IMR-90 (cell line): ENCODE results near the gene CSGALNACT2. TPM values are rescaled to one million over a fixed set of nuclear protein-coding genes. Genes with fewer than 3 reads are reported as not detected.

Source experiments
- ATAC-seq: fragments of 200-7000 bp; cut with Tn5 transposase; 2 replicates; pipeline ENCODE4 v1.9.1; 2020; ENCODE audit warnings: low read depth, mild to moderate bottlenecking, moderate library complexity
- BruUV-seq: library from RNA; stranded (reverse); fragments of 400-500 nt; replicated peaks from 2 replicates; lab custom pipeline; 2021; lab: Mats Ljungman, UMichigan
- CTCF ChIA-PET: fragments of 300-600 bp; formaldehyde crosslinking; extraction: SDS; loops from one replicate; lab custom pipeline; 2021; ENCODE audit warnings: antibody characterized with exemption; lab: Yijun Ruan, JAX
- POLR2A ChIA-PET: fragments of 300-600 bp; sonication (Branson Sonifier 250); formaldehyde crosslinking; loops from one replicate; lab custom pipeline; 2022; ENCODE audit warnings: antibody characterized with exemption; ENCODE audit not compliant: unreplicated experiment; lab: Charles Lee
- DNase-seq: peaks from one replicate; pipeline ENCODE4 v3.0.0; 2013
- H2AFZ ChIP-seq: replicated peaks from 2 replicates; pipeline ENCODE3; 2013; ENCODE audit warnings: low read length, mild to moderate bottlenecking; ENCODE audit not compliant: poor library complexity
- H2AK5ac ChIP-seq: 2 replicates; pipeline ENCODE4 v1.6.1; 2013; ENCODE audit warnings: low read depth, low read length, inconsistent platforms
- H2AK9ac ChIP-seq: replicated peaks from 2 replicates; pipeline ENCODE3; 2013; ENCODE audit warnings: mild to moderate bottlenecking, low read depth, low read length, moderate library complexity; ENCODE audit not compliant: poor library complexity
- H2BK120ac ChIP-seq: 2 replicates; pipeline ENCODE4 v1.6.1; 2013; ENCODE audit warnings: low read depth, low read length, inconsistent platforms
- H2BK15ac ChIP-seq: 3 replicates; pipeline ENCODE4 v1.6.1; 2013; ENCODE audit warnings: low read depth, low read length, inconsistent platforms
- H2BK20ac ChIP-seq: 2 replicates; pipeline ENCODE4 v1.6.1; 2013; ENCODE audit warnings: low read depth, mild to moderate bottlenecking, inconsistent platforms, low read length, moderate library complexity
- H2BK5ac ChIP-seq: 2 replicates; pipeline ENCODE4 v1.6.1; 2013; ENCODE audit warnings: mild to moderate bottlenecking, low read depth, low read length, inconsistent platforms; ENCODE audit not compliant: poor library complexity, severe bottlenecking
- H3K14ac ChIP-seq: replicated peaks from 2 replicates; pipeline ENCODE4 v1.6.1; 2013; ENCODE audit warnings: low read depth, low read length, inconsistent platforms
- H3K18ac ChIP-seq: 2 replicates; pipeline ENCODE4 v1.6.1; 2013; ENCODE audit warnings: low read depth, low read length, control low read depth
- H3K23ac ChIP-seq: 2 replicates; pipeline ENCODE4 v1.6.1; 2013; ENCODE audit warnings: low read depth, low read length, inconsistent platforms
- H3K27ac ChIP-seq: 2 replicates; pipeline ENCODE4 v1.5.1; 2013; ENCODE audit warnings: mild to moderate bottlenecking, control low read depth, low read length; ENCODE audit not compliant: insufficient read depth
- H3K27me3 ChIP-seq: 2 replicates; pipeline ENCODE4 v1.6.1; 2013; ENCODE audit warnings: low read length; ENCODE audit not compliant: control insufficient read depth, insufficient read depth
- H3K36me3 ChIP-seq: 2 replicates; pipeline ENCODE4 v1.6.1; 2013; ENCODE audit warnings: low read length, mixed read lengths; ENCODE audit not compliant: control insufficient read depth, insufficient read depth
- H3K4ac ChIP-seq: 2 replicates; pipeline ENCODE4 v1.6.1; 2013; ENCODE audit warnings: low read depth, low read length, inconsistent platforms
- H3K4me1 ChIP-seq: 2 replicates; pipeline ENCODE4 v1.6.1; 2013; ENCODE audit warnings: low read length, mixed read lengths; ENCODE audit not compliant: control insufficient read depth, insufficient read depth
- H3K4me2 ChIP-seq: 2 replicates; pipeline ENCODE4 v1.6.1; 2013; ENCODE audit warnings: low read depth, mild to moderate bottlenecking, control low read depth, low read length, moderate library complexity
- H3K4me3 ChIP-seq: 2 replicates; pipeline ENCODE4 v1.5.1; 2013; ENCODE audit warnings: low read depth, mild to moderate bottlenecking, control low read depth, low read length, moderate library complexity; ENCODE audit not compliant: insufficient read depth
- H3K56ac ChIP-seq: 2 replicates; pipeline ENCODE4 v1.6.1; 2013; ENCODE audit warnings: low read length, inconsistent platforms; ENCODE audit not compliant: insufficient read depth; ENCODE audit errors: extremely low read depth
- H3K79me1 ChIP-seq, 2 experiments: 2 replicates each; pipeline ENCODE4 v1.6.1; 2013; ENCODE audit warnings: low read length in 2 of 2, inconsistent platforms in 1 of 2, low read depth in 1 of 2
- H3K9ac ChIP-seq: 2 replicates; pipeline ENCODE4 v1.6.1; 2013; ENCODE audit warnings: low read depth, low read length, control low read depth
- H3K9me1 ChIP-seq: 2 replicates; pipeline ENCODE4 v1.6.1; 2013; ENCODE audit warnings: low read length, inconsistent platforms; ENCODE audit not compliant: insufficient read depth
- H3K9me3 ChIP-seq: 2 replicates; pipeline ENCODE4 v1.6.1; 2013; ENCODE audit warnings: low read length; ENCODE audit not compliant: control insufficient read depth, insufficient read depth
- H4K20me1 ChIP-seq: 2 replicates; pipeline ENCODE4 v1.6.1; 2013; ENCODE audit warnings: low read length, inconsistent platforms; ENCODE audit not compliant: insufficient read depth
- H4K5ac ChIP-seq: 2 replicates; pipeline ENCODE4 v1.6.1; 2013; ENCODE audit warnings: mild to moderate bottlenecking, low read depth, low read length, control low read depth
- H4K8ac ChIP-seq, 2 experiments: 2 replicates each; pipeline ENCODE4 v1.6.1; 2013; ENCODE audit warnings: low read depth in 2 of 2, low read length in 2 of 2, control low read depth in 1 of 2, inconsistent platforms in 1 of 2
- H4K91ac ChIP-seq: 2 replicates; pipeline ENCODE4 v1.6.1; 2013; ENCODE audit warnings: low read depth, low read length, inconsistent platforms; ENCODE audit not compliant: insufficient read depth
- CHD1 ChIP-seq: IDR thresholded peaks from 2 replicates; pipeline ENCODE4 v1.6.1; 2012; ENCODE audit warnings: low read depth, low read length, improper control_type of control experiment
- MAZ ChIP-seq: IDR thresholded peaks from 2 replicates; pipeline ENCODE4 v1.6.1; 2012; ENCODE audit warnings: low read depth, mild to moderate bottlenecking, low read length, improper control_type of control experiment, moderate library complexity, borderline replicate concordance
- NFE2L2 ChIP-seq: fragments of 150-350 bp; IDR thresholded peaks from 2 replicates; pipeline ENCODE4 v1.6.1; 2016; ENCODE audit warnings: low read depth, mild to moderate bottlenecking, low read length
- RFX5 ChIP-seq: IDR thresholded peaks from 2 replicates; pipeline ENCODE4 v1.8.0; 2012; ENCODE audit warnings: low read depth, mild to moderate bottlenecking, low read length, moderate library complexity
- WGBS, 2 experiments: methylation state at CpG; one replicate each; pipeline versions ENCODE4 v1.1.5 to v1.1.7; 2013; ENCODE audit warnings: missing lambda C conversion rate in 2 of 2; ENCODE audit not compliant: insufficient read length in 1 of 2; ENCODE audit errors: extremely low coverage in 2 of 2; 5-methylcytosine and 5-hydroxymethylcytosine counted together
- dilution Hi-C: fragments of 300-500 bp; cut with HindIII; formaldehyde crosslinking; loops from one replicate; pipeline ENCODE4 v1.14.3; 2018; ENCODE audit warnings: low sequenced_read_pairs; ENCODE audit not compliant: unreplicated experiment
- in situ Hi-C: fragments of 300-500 bp; cut with MboI; formaldehyde crosslinking; loops from 3 replicates; pipeline ENCODE4 v1.14.3; 2019; ENCODE audit warnings: low sequenced_read_pairs, inconsistent platforms, mixed read lengths
- intact Hi-C: fragments of 100-400 bp; cut with micrococcal nuclease; formaldehyde crosslinking; loops from 2 replicates; pipeline ENCODE4 v1.10.0; 2022
- polyA plus RNA-seq, 3 experiments: library from polyadenylated mRNA; depleted of rRNA; stranded (reverse); fragments of >200 nt; gene quantifications; 2 replicates each; pipeline ENCODE4 v1.2.3, GENCODE V29; 2012; ENCODE audit warnings: low replicate concordance in 1 of 3
- total RNA-seq: library from RNA; depleted of rRNA; stranded (reverse); fragments of >200 nt; gene quantifications from 2 replicates; pipeline ENCODE4 v1.2.3, GENCODE V29; 2012

CSGALNACT2 gene
- total and polyA plus RNA-seq, 2 of the 4 experiments (the other 2 are of a cell fraction): 6.5 to 13.1 TPM

GRCh38 chr10:43218206-43218950 lies 80.1 kb downstream of the CSGALNACT2 start:
- Histone ChIP-seq H2AFZ (no peak overlapping the region), H2AK9ac (no peak overlapping the region), H4K5ac (no peak overlapping the region), H4K91ac (no peak overlapping the region), H3K4me1 (no peaks in the 10 kb centered on the region), H3K9me1 (no peaks in the 10 kb centered on the region), H2BK20ac (no peak overlapping the region), H2BK5ac (no peak overlapping the region), H4K8ac (no peak overlapping the region), H4K20me1 (no peaks in the 10 kb centered on the region; the same call in 1 of the 2 replicates), H3K18ac (no peak overlapping the region), H3K4me2 (no peak overlapping the region), H3K9me3 (no peaks in the 10 kb centered on the region), H3K27me3 (peaks cover 50% of the 10 kb centered on the region), H3K36me3 (no peaks in the 10 kb centered on the region), H3K9ac (no peak overlapping the region), H3K79me1 (no peaks in the 10 kb centered on the region), H2BK120ac (no peak overlapping the region), H3K23ac (no peak overlapping the region), H3K14ac (no peak overlapping the region), H3K56ac (no peak overlapping the region), H2BK15ac (no peak overlapping the region), H2AK5ac (no peak overlapping the region), H3K4me3 (no peak overlapping the region), H3K27ac (no peak overlapping the region), H3K4ac (no peak overlapping the region)
- dilution Hi-C loops (no loop called here), in situ Hi-C loops (no loop called here), intact Hi-C loops (no loop called here)
- ATAC-seq: no peak
- ChIA-PET POLR2A (no interaction called here), CTCF (no interaction called here)
- TF ChIP-seq NFE2L2 (no peak), RFX5 (no peak), CHD1 (no peak), MAZ (no peak)
- no peak for DNase-seq
- no TSS peak for BruUV-seq
- 64% methylated on average over 7 of the region's 18 CpGs; no CpG with 5 or more reads in 1 of the 2 experiments for WGBS, 2 experiments
